ENCODE results near the gene ZNF610.
"Not testable (repeated sequence)": the region's sequence is repeated elsewhere in the genome, so short reads cannot be mapped to it uniquely, and the experiment has no call there.

The ZNF610 gene

GRCh38 chr19:52336117-52336790, at the start of gene ZNF610:
Gene ZNF610 (plus strand): TSS chr19:52336243. CDS start chr19:52349173, 12,930 bp downstream.
- peak; percentile 84 for DNase-seq

- no peak for DNase-seq
Observed at GRCh38 chr19:52286256-52286655, 49.8 kb upstream of the ZNF610 start.

- no peak for DNase-seq
Observed at GRCh38 chr19:52291781-52292180, 44.3 kb upstream of the ZNF610 start.

GRCh38 chr19:52292946-52293345, 43.1 kb upstream of the ZNF610 start:
- not testable (repeated sequence) for DNase-seq

- no peak for DNase-seq
Observed at GRCh38 chr19:52296400-52296772, 39.7 kb upstream of the ZNF610 start.

- DNase-seq, result peak; percentile 76 to 77
Observed at GRCh38 chr19:52296773-52297600, 39.1 kb upstream of the ZNF610 start, which contains the start of gene ZNF480. Gene ZNF480 (plus strand): TSS chr19:52297169. CDS start chr19:52300413, 3,244 bp downstream.

- DNase-seq, result no peak
Observed at GRCh38 chr19:52297601-52298364, 38.3 kb upstream of the ZNF610 start.

- no peak for DNase-seq
Observed at GRCh38 chr19:52307275-52307674, 28.8 kb upstream of the ZNF610 start.

GRCh38 chr19:52322429-52322828, 13.6 kb upstream of the ZNF610 start:
- DNase-seq, result no peak

- DNase-seq, result no peak
Observed at GRCh38 chr19:52331757-52332156, 4.3 kb upstream of the ZNF610 start.

GRCh38 chr19:52335768-52336116, 301 bp upstream of the ZNF610 start:
- no peak for DNase-seq

- no peak for DNase-seq
Observed at GRCh38 chr19:52336791-52337381, 843 bp downstream of the ZNF610 start.

- DNase-seq, result not testable (repeated sequence)
Observed at GRCh38 chr19:52339022-52339421, 3.0 kb downstream of the ZNF610 start.

- DNase-seq, result peak; percentile 24 to 37
Observed at GRCh38 chr19:52343548-52343947, 7.5 kb downstream of the ZNF610 start.

GRCh38 chr19:52345162-52345561, 9.1 kb downstream of the ZNF610 start:
- no peak for DNase-seq

- no peak for DNase-seq
Observed at GRCh38 chr19:52351512-52351911, 15.5 kb downstream of the ZNF610 start.

- no peak for DNase-seq
Observed at GRCh38 chr19:52366414-52366824, 30.4 kb downstream of the ZNF610 start.

- DNase-seq, result peak; percentile 86 to 90
Observed at GRCh38 chr19:52369559-52370340, 33.7 kb downstream of the ZNF610 start, which contains the start of gene ZNF880. Gene ZNF880 (plus strand): TSS chr19:52369923. CDS start chr19:52369966, 43 bp downstream.

GRCh38 chr19:52370341-52370710, 34.3 kb downstream of the ZNF610 start:
- no peak for DNase-seq

- DNase-seq, result no peak
Observed at GRCh38 chr19:52391135-52391534, 55.1 kb downstream of the ZNF610 start.

GRCh38 chr19:52397310-52398080, 61.5 kb downstream of the ZNF610 start, which contains the start of gene ZNF528:
Gene ZNF528 (plus strand): TSS chr19:52397849. CDS start chr19:52402014, 4,165 bp downstream.
- DNase-seq, result peak; percentile 91

Measured in activated CD4-positive, alpha-beta T cell treated with anti-CD3 and anti-CD28 coated beads, Interleukin-2, amount 50 U/mL, for 4 hours (primary cell).